ENCODE measurements around the gene LHX4. TPM values are rescaled to one million over a fixed set of nuclear protein-coding genes. Genes with fewer than 3 reads are reported as not detected.
A peak's percentile ranks its signal among the peaks of the same experiment; 100 is the strongest.

Gene LHX4
- total RNA-seq, 1 experiment from 2014 or later: 0.28 TPM

- no peak for DNase-seq (ENCODE audit: low spot score)
Observed at GRCh38 chr1:180295999-180296398, 65.9 kb downstream of the LHX4 start.

DNA sequence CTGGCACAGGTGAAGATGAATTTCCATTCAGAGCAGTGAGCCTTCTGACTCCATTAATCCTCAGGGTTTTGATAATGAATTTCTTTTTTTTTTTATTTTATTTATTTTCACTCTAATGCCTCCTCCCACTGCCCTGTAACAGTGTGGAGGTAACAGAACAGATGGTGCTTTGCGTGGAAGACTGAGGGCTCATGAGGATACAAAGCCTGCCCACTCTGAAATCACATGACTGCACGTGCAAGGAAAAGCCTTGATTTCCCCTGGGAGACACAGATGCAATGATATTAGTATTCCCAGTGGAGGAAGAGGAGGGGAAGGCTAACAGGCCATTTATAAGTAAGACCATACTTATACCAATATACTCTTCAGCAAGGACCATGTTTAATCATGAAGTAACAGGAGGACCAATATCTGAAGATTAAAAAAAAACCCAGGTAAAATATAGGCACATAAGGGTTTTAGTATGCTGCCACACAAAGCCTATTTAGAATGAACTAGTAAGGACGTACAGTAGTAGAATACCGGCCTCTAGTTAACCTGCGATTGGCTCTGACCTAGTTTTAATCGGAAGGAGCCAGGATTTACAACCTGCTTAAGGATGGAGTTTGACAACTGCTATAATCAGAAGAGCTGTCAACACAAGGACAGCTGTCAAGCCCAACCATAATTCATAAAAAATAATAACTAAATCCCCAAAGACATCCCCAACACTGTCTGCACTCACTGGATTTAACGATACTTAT is 69.6 kb downstream of the LHX4 start:
- DNase-seq (ENCODE audit: low spot score): no peak

DNA sequence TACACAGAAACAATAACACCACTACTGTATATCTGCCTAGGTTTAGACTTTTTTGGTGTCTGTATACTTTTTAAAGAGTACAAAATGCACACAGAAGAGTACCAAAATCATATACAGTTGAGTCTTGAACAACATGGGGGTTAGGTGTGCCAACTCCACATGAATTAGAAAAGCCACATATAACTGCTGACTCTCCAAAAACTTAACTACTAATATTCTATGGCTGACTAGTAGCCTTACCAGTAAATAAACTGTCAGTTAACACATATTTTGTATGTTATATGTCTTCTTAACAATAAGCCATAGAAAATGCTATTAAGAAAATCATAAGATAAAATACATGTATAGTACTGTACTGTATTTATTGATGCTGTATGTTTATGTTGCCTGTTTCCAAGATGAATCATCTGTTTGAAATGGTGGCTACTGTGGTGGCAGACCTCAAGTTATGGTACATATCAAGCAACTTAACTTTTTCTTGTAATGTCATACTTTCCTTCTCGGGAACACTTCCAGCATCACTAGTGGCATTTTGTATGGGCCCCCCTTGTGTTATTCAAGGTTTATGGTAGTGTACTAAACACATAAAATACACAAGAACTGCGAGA is 71.2 kb downstream of the LHX4 start:
- no peak for DNase-seq (ENCODE audit: low spot score)

- peak; percentile 34 for DNase-seq (ENCODE audit: low spot score)
Observed at GRCh38 chr1:180309338-180309737, 79.3 kb downstream of the LHX4 start.

DNA sequence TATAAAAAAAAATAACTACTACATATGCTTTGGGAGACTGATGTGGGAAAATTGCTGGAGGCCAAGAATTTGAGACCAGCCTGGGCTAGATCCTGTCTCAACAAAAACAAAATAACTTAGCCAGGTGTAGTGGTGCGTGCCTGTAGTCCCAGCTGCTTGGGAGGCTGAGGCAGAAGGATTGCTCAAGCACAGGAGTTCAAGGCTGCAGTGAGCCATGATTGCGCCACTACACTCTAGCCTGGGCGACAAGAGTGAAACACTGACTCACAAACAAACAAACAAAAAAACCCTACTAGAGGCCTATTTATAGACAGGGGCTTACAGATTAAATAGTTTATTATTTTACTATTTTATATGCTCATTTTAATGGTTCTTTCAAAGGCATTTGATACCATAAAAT is 80.0 kb downstream of the LHX4 start:
- DNase-seq (ENCODE audit: low spot score): no peak

- DNase-seq (ENCODE audit: low spot score): no peak
Observed at GRCh38 chr1:180311011-180311730, 81.1 kb downstream of the LHX4 start.

- DNase-seq (ENCODE audit: low spot score): no peak
Observed at GRCh38 chr1:180312926-180313325, 82.9 kb downstream of the LHX4 start.

DNA sequence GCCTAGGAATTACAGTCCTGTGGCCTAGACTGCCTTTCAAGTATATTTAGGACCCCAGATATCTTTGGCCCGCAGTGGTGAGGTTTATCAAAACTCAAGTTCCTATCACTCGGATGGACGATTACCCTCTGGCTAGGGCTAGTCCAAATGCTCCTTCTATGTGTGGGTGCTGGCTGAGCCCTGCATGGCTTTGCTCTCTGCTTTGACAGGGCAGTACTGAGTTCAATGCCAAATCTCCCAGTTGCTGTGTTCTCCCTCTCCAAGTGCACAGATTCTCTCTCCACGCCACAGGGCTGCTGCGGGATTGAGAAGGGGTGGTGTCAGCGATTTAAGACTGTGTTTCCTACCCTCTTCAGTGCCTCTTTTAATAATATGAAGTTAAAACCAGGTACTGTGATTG is 97.0 kb downstream of the LHX4 start:
- DNase-seq (ENCODE audit: low spot score): no peak

Other genes with a start within 250 kb of the LHX4 start
- 95.9 and 99.4 TPM in 2 replicates for gene QSOX1, start 75.4 kb upstream of the LHX4 start, total RNA-seq (2014; rRNA removed; shearing (Covaris generic))

All from HT-29 (cell line).